Measurements from ENCODE around the gene TGFBR3.

Gene TGFBR3

DNA sequence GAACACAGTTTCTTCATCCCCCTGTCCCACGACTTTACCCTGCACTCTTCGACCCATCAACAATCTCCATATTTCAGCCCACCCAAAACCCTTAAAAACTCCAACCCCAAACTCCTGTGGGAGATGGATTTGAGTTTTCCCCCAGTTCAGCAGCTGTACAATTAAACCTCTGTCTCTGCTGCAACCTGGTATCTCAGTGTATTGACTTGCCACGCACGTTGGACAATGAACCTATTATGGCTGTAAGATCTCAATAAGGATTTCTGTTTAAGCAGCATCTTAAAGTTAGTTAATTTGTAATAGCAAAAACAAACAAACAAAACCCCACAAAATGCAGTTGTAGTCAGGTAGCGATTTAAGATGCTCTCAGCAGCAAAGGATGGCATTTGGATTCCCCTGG lies 119.1 kb downstream of the TGFBR3 start:
- no peak overlapping the region for H3K4me3 ChIP-seq (ENCODE audit: low read depth, low read length, poor library complexity, severe bottlenecking)
- no peaks in the 10 kb centered on the region for H3K9me2 ChIP-seq (ENCODE audit: low read depth, low read length)
- no peaks in the 10 kb centered on the region for H3K4me1 ChIP-seq (ENCODE audit: insufficient read depth, low read length, severe bottlenecking)
- TF ChIP-seq, protein P1, sequence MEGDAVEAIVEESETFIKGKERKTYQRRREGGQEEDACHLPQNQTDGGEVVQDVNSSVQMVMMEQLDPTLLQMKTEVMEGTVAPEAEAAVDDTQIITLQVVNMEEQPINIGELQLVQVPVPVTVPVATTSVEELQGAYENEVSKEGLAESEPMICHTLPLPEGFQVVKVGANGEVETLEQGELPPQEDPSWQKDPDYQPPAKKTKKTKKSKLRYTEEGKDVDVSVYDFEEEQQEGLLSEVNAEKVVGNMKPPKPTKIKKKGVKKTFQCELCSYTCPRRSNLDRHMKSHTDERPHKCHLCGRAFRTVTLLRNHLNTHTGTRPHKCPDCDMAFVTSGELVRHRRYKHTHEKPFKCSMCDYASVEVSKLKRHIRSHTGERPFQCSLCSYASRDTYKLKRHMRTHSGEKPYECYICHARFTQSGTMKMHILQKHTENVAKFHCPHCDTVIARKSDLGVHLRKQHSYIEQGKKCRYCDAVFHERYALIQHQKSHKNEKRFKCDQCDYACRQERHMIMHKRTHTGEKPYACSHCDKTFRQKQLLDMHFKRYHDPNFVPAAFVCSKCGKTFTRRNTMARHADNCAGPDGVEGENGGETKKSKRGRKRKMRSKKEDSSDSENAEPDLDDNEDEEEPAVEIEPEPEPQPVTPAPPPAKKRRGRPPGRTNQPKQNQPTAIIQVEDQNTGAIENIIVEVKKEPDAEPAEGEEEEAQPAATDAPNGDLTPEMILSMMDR (IDR thresholded peaks at IDR 0.05; ENCODE audit: low read length), result no peak
- no peaks in the 10 kb centered on the region for H4K20me1 ChIP-seq (ENCODE audit: insufficient read depth, low read length)
- H3K4me2 ChIP-seq (ENCODE audit: low read length), result no peak overlapping the region
- no peak overlapping the region for H3K9ac ChIP-seq (ENCODE audit: low read length)
- H3K9me3 ChIP-seq (ENCODE audit: low read length), result no peaks in the 10 kb centered on the region
- no peaks in the 10 kb centered on the region for H3K27me3 ChIP-seq (ENCODE audit: insufficient read depth, low read length)
- H2AFZ ChIP-seq (ENCODE audit: low read length), result no peak overlapping the region
- H3K36me3 ChIP-seq (ENCODE audit: insufficient read depth, low read length), result no peaks in the 10 kb centered on the region
- no peaks in the 10 kb centered on the region for H3F3A ChIP-seq (ENCODE audit: insufficient read depth, low read length)
- no peaks in the 10 kb centered on the region for H3K79me2 ChIP-seq (ENCODE audit: insufficient read depth, low read length)
- H3K27ac ChIP-seq (ENCODE audit: low read depth, low read length, poor library complexity, severe bottlenecking), result no peak overlapping the region

GRCh38 chr1:91765880-91766443 lies 120.0 kb downstream of the TGFBR3 start:
- Histone ChIP-seq H3K36me3 (ENCODE audit: insufficient read depth, low read length) (no peaks in the 10 kb centered on the region), H4K20me1 (ENCODE audit: insufficient read depth, low read length) (no peaks in the 10 kb centered on the region), H2AFZ (ENCODE audit: low read length) (no peak overlapping the region), H3K9me2 (ENCODE audit: low read depth, low read length) (no peaks in the 10 kb centered on the region), H3K79me2 (ENCODE audit: insufficient read depth, low read length) (no peaks in the 10 kb centered on the region), H3F3A (ENCODE audit: insufficient read depth, low read length) (no peaks in the 10 kb centered on the region), H3K4me2 (ENCODE audit: low read length) (no peak overlapping the region), H3K27me3 (ENCODE audit: insufficient read depth, low read length) (peaks cover 3% of the 10 kb centered on the region; the same call in 1 of the 2 replicates), H3K9ac (ENCODE audit: low read length) (no peak overlapping the region), H3K27ac (ENCODE audit: low read depth, low read length, poor library complexity, severe bottlenecking) (no peak overlapping the region), H3K4me3 (ENCODE audit: low read depth, low read length, poor library complexity, severe bottlenecking) (no peak overlapping the region), H3K9me3 (ENCODE audit: low read length) (no peaks in the 10 kb centered on the region), H3K4me1 (ENCODE audit: insufficient read depth, low read length, severe bottlenecking) (no peaks in the 10 kb centered on the region)
- TF ChIP-seq EZH2 (IDR thresholded peaks at IDR 0.05; ENCODE audit: borderline replicate concordance, low read length), result no peak
- TF ChIP-seq, protein P1 (IDR thresholded peaks at IDR 0.05; ENCODE audit: low read length), result no peak

- H3K4me1 ChIP-seq (ENCODE audit: insufficient read depth, low read length, severe bottlenecking), result no peaks in the 10 kb centered on the region
- no peak overlapping the region for H3K9ac ChIP-seq (ENCODE audit: low read length)
- no peak overlapping the region for H2AFZ ChIP-seq (ENCODE audit: low read length)
- no peaks in the 10 kb centered on the region for H3F3A ChIP-seq (ENCODE audit: insufficient read depth, low read length)
- H3K36me3 ChIP-seq (ENCODE audit: insufficient read depth, low read length), result no peaks in the 10 kb centered on the region
- TF ChIP-seq, protein P1 (IDR thresholded peaks at IDR 0.05; ENCODE audit: low read length), result no peak
- no peak for TF ChIP-seq EZH2 (IDR thresholded peaks at IDR 0.05; ENCODE audit: borderline replicate concordance, low read length)
- no peaks in the 10 kb centered on the region for H3K79me2 ChIP-seq (ENCODE audit: insufficient read depth, low read length)
- H4K20me1 ChIP-seq (ENCODE audit: insufficient read depth, low read length), result no peaks in the 10 kb centered on the region
- H3K9me3 ChIP-seq (ENCODE audit: low read length), result no peaks in the 10 kb centered on the region
- no peak overlapping the region for H3K4me3 ChIP-seq (ENCODE audit: low read depth, low read length, poor library complexity, severe bottlenecking)
- H3K27ac ChIP-seq (ENCODE audit: low read depth, low read length, poor library complexity, severe bottlenecking), result no peak overlapping the region
- peaks cover 3% of the 10 kb centered on the region; the same call in 1 of the 2 replicates for H3K27me3 ChIP-seq (ENCODE audit: insufficient read depth, low read length)
- H3K9me2 ChIP-seq (ENCODE audit: low read depth, low read length), result no peaks in the 10 kb centered on the region
- H3K4me2 ChIP-seq (ENCODE audit: low read length), result no peak overlapping the region
Measured at GRCh38 chr1:91765293-91765692, 120.7 kb downstream of the TGFBR3 start.
